CD1c-positive myeloid dendritic cell (primary cell): ENCODE data around the gene XKR8.
A peak's percentile ranks its signal among the peaks of the same experiment; 100 is the strongest.

Experiments
- DNase-seq: peaks from one replicate; pipeline ENCODE4 v3.0.0-alpha.2; 2016; ENCODE audit errors: extremely low spot score

The XKR8 gene

DNA sequence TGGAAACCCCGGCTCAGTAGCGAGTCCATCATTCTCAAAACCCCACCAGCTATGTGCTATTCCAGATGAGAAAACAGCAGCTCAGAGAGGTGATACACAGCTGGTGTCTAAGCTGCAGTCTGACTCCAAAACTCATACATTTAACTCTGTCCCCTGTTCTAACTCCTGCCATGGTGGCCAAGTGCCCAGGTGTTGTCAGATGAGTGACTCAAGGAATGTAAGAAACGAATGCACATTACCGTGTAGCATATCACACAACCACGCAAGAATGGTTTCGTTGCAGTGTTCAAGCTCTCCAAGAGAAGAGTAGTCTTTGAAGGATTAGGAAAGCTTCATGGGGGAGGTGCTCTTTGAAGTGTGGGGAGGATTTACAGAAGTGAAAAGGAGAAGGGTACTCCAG lies 4.7 kb upstream of the XKR8 start:
- DNase-seq, result no peak

DNA sequence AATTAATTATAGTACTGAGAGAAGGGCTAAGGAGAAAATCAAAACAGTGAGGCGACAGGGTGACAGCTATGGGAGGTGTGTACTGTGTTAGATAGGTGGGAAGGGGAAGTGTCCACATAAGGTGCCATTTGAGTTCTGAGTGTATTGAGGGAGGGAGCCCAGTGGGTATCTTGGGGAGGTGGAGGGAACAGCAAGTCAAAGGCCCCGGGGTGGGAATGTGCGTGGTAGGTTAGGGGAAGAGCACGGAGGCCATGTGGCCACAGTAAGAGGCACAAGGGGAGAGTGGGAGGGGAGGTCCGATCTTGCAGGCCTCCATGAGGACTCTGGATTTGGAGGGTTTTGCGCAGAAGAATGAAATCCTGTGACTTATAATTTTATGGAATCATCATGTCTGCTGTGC lies 3.0 kb upstream of the XKR8 start:
- no peak for DNase-seq

- no peak for DNase-seq
Measured at GRCh38 chr1:27957655-27958054, 2.1 kb upstream of the XKR8 start.

- no peak for DNase-seq
Measured at GRCh38 chr1:27958513-27958912, 1.3 kb upstream of the XKR8 start.

DNA sequence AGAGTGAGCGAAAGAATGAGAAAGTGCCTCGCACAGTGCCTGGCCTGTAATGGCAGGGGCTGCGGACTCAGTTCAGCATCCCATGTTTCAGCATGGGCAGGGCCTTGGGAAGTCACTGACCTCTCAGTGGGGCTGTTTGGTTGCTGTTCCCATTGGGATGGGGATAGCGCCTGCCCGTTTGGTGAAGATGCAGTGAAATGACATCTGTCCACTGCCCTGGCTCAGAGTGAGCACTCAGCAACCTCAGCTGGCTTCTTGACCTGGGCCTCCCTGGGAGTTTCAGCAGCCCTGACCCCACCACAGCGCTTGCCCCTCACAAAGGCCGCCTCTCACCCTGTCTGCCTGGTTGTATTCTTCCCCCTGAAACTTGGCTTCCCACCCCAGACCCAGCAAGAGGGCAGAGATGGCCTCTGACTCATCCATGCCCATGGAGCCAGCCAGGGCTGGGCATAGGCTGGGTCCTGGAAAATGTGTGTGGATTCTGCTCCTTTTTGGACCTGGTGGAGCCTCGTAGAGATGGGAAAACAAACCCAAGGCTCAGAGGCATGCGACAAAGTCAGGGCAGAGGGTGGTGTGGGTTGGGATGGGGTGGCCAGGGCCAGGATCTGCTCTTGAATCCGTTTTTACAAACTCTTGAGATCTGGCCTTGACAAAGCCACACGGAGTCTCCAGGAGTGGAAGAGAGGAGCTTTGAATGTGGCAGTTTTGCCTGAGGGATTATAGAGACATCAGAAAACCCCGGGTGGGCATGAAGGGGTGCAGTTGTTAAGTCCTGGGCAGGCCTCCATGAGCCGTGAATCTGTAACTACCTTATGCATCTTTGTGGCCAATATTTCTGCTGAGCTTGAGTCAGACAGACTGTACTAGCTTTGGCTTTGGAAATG lies 1.2 kb downstream of the XKR8 start:
- no peak for DNase-seq

DNA sequence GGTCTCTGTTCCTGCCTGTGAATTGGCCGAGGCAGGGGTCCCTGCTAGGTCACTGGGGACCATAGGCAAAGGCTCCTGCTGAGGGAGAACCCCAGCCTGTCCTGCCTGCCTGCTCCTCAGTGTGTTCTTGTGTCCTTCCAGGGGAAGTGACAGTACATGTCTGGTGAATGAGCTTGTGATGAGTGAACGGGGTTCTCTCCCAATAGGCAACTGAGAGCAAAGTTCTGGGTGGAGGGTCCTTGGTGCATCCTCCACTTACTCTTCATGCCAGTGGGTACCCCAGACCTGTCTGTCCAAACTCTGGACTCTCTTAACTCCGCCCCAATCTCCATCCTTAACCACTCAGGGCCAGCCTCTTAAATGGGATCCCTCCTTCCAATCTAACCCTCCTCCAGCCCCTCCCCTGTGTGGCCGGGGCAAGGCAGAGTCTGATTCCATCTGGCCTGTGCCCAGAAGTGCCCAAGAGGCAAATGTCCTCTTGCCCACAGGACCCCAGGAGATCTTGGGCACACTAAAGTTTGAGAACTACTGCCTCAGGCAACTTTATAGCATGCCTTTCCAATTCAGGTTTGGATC lies 2.0 kb downstream of the XKR8 start:
- DNase-seq, result no peak

DNA sequence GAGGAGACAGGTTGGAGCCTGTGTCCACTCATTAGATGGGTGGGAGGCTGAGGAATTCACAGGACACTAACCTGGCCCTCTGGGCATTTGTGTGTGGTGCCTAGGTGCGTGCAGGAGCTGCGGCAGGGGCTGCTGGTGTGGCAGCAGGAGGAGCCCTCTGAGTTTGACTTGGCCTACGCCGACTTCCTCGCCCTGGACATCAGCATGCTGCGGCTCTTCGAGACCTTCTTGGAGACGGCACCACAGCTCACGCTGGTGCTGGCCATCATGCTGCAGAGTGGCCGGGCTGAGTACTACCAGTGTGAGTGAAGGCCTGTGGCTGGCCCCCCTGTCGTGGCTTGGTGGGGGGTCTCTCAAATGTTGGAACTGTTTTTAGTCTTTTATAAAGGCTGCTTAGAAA lies 3.6 kb downstream of the XKR8 start:
- DNase-seq, result no peak

DNA sequence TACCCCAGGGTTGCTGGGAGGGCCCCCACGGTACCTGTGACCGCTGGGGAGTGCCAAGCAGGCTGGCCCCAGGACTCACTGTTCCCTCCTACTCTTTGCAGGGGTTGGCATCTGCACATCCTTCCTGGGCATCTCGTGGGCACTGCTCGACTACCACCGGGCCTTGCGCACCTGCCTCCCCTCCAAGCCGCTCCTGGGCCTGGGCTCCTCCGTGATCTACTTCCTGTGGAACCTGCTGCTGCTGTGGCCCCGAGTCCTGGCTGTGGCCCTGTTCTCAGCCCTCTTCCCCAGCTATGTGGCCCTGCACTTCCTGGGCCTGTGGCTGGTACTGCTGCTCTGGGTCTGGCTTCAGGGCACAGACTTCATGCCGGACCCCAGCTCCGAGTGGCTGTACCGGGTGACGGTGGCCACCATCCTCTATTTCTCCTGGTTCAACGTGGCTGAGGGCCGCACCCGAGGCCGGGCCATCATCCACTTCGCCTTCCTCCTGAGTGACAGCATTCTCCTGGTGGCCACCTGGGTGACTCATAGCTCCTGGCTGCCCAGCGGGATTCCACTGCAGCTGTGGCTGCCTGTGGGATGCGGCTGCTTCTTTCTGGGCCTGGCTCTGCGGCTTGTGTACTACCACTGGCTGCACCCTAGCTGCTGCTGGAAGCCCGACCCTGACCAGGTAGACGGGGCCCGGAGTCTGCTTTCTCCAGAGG lies 6.8 kb downstream of the XKR8 start:
- DNase-seq, result no peak

- no peak for DNase-seq
Measured at GRCh38 chr1:27967106-27967883, 7.5 kb downstream of the XKR8 start.

GRCh38 chr1:27967884-27968466 lies 8.2 kb downstream of the XKR8 start:
- DNase-seq, result no peak

DNA sequence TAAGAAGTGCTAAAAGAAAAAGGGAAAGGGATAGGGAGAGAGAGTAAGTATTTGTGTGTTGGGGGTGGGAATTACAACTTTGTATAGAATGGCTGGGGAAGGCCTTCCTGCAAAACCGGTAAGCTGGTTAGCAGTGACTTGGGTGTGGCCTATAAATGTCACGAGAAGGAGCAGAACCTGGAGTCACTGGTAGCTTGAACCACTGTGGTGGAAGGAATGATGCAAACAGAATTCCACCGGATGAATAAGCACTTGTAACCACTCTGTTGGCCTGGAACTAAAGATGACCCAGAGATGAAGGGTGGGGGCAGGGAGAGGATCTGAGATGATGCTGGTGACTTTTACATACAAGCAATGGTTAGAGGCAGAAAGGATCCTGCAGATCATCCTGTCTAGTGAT lies 8.9 kb downstream of the XKR8 start:
- no peak for DNase-seq

- no peak for DNase-seq
Measured at GRCh38 chr1:27970401-27970800, 10.6 kb downstream of the XKR8 start.

- no peak for DNase-seq
Measured at GRCh38 chr1:27971674-27972073, 11.9 kb downstream of the XKR8 start.

DNA sequence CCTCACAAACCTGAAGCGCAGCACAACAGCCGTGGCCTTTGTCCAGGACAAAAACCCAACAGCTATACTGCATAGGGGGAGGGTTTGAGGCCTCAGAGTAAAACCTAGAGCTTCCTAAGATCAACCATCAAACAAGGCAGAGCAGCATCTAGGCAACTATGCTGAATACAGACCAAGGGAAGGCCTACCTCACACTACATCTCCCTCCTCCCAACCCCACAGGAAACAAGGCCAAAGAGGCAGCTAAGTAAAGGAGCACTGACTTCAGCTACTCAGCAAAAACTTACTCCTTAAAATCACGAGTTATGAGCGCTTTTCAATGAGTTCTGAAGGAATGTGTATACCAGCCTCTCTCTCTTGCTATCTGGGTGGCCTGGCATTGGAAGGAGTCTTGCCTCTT lies 12.4 kb downstream of the XKR8 start:
- DNase-seq, result no peak

- DNase-seq, result no peak
Measured at GRCh38 chr1:27973771-27974416, 14.1 kb downstream of the XKR8 start.

DNA sequence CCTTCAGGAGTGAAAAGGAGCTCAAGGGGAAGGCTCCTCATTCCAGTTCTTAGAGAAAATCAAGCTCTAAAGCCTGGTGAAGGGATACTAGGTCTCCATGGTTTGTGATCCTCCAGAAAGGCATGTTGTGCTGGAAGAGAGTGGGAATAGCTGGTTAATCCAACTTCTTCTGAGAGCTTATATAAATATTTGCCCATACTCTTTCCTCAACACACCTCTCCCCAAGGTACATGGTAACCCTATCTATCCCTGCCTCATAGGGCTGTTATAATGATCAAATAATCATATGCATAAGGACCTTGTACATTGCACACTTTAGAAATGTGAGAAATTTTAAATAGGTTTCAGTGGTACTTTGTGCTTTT lies 14.6 kb downstream of the XKR8 start:
- no peak for DNase-seq

- DNase-seq, result peak; percentile 72
Measured at GRCh38 chr1:27979151-27979858, 19.5 kb downstream of the XKR8 start.

GRCh38 chr1:27979859-27980201 lies 20.1 kb downstream of the XKR8 start:
- no peak for DNase-seq

GRCh38 chr1:27980216-27980845 lies 20.6 kb downstream of the XKR8 start:
- no peak for DNase-seq

DNA sequence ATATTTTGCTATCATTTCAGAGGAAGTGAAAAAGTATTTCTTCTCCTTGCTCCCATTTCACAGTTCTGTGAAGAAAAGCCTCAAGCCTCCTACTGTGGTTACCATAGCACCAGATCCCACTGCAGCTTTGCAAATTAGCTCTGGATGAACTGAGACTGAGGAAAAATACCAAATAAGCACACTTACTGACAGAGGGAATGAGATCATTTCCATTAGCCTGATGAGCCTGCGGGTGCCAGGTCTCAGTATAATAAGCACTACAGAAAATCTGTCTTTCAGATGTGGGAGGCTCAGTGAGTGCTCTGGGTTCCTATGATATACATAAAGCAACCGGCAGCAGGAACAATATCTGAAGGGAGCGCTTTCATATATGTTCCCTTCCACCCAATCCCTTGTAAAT lies 21.4 kb downstream of the XKR8 start:
- DNase-seq, result peak; percentile 38
